H1 (cell line): ENCODE measurements around the gene SLC2A13. TPM values are rescaled to one million over a fixed set of nuclear protein-coding genes. Genes with fewer than 3 reads are reported as not detected.

Source experiments
- CTCF ChIA-PET: fragments of 300-600 bp; sonication (Branson Sonifier 250); formaldehyde crosslinking; loops from one replicate; lab custom pipeline; 2021; ENCODE audit not compliant: partially characterized antibody; lab: Charles Lee
- POLR2A ChIA-PET: fragments of 300-600 bp; sonication (Branson Sonifier 250); formaldehyde crosslinking; loops from one replicate; lab custom pipeline; 2021; ENCODE audit warnings: inconsistent platforms; ENCODE audit not compliant: partially characterized antibody; lab: Charles Lee
- DNase-seq, 2 experiments: peaks; one replicate each; pipeline versions ENCODE4 v3.0.0 to v3.0.0-alpha.2; 2010 to 2022; ENCODE audit warnings: low spot score in 2 of 2, low read depth in 1 of 2, mixed read lengths in 1 of 2
- FAIRE-seq: peaks from 2 replicates; lab custom pipeline; 2011; peaks lifted over from hg19 to GRCh38; lab: Jason Lieb, UNC
- H2AFZ ChIP-seq: 2 replicates; pipeline ENCODE4 v1.8.1; 2012; ENCODE audit warnings: low read length, inconsistent platforms
- H2AK5ac ChIP-seq: 2 replicates; pipeline ENCODE4 v1.6.1; 2013; ENCODE audit warnings: low read depth, low read length
- H2BK120ac ChIP-seq: replicated peaks from 2 replicates; pipeline ENCODE3; 2013; ENCODE audit warnings: low read depth, low read length, inconsistent platforms
- H2BK12ac ChIP-seq: 2 replicates; pipeline ENCODE4 v1.6.1; 2013; ENCODE audit warnings: low read depth, low read length
- H2BK15ac ChIP-seq: 2 replicates; pipeline ENCODE4 v1.6.1; 2013; ENCODE audit warnings: low read length
- H2BK20ac ChIP-seq: 2 replicates; pipeline ENCODE4 v1.6.1; 2013; ENCODE audit warnings: low read length
- H2BK5ac ChIP-seq: 2 replicates; pipeline ENCODE4 v1.6.1; 2013; ENCODE audit warnings: low read depth, low read length
- H3K14ac ChIP-seq: 2 replicates; pipeline ENCODE4 v1.6.1; 2013; ENCODE audit warnings: inconsistent platforms; ENCODE audit not compliant: insufficient read length
- H3K18ac ChIP-seq: 2 replicates; pipeline ENCODE4 v1.6.1; 2013; ENCODE audit warnings: low read length; ENCODE audit errors: extremely low read depth
- H3K23ac ChIP-seq: 2 replicates; pipeline ENCODE4 v1.6.1; 2013; ENCODE audit warnings: inconsistent platforms; ENCODE audit not compliant: insufficient read length
- H3K23me2 ChIP-seq: 2 replicates; pipeline ENCODE4 v1.6.1; 2013; ENCODE audit warnings: low read depth, low read length
- H3K27ac ChIP-seq: 2 replicates; pipeline ENCODE4 v1.6.1; 2011; ENCODE audit warnings: low read depth, low read length, inconsistent platforms
- H3K27me3 ChIP-seq, 4 experiments: replicated peaks in 1 of 4; 1 replicate in 1 of 4; 2 replicates in 3 of 4; pipeline versions ENCODE4 v1.6.1 to v1.8.1; 2011 to 2013; ENCODE audit warnings: low read length in 3 of 4, mild to moderate bottlenecking in 3 of 4, inconsistent platforms in 2 of 4, mixed read lengths in 2 of 4, moderate library complexity in 1 of 4; ENCODE audit not compliant: control insufficient read depth in 3 of 4, insufficient read depth in 3 of 4; ENCODE audit errors: extremely low read depth in 1 of 4
- H3K36me3 ChIP-seq, 4 experiments: 2 replicates each; pipeline versions ENCODE4 v1.6.1 to v1.8.1; 2011 to 2013; ENCODE audit warnings: mild to moderate bottlenecking in 4 of 4, low read length in 3 of 4, moderate library complexity in 2 of 4, control low read depth in 1 of 4, inconsistent platforms in 1 of 4; ENCODE audit not compliant: insufficient read depth in 4 of 4, control insufficient read depth in 2 of 4
- H3K4ac ChIP-seq: replicated peaks from 2 replicates; pipeline ENCODE3; 2013; ENCODE audit warnings: low read length, low read depth, mixed read lengths, inconsistent platforms; ENCODE audit not compliant: insufficient read length
- H3K4me1 ChIP-seq, 4 experiments: replicated peaks in 1 of 4; 1 replicate in 1 of 4; 2 replicates in 3 of 4; pipeline versions ENCODE4 v1.6.1 to v1.8.1; 2011 to 2013; ENCODE audit warnings: low read length in 3 of 4, inconsistent platforms in 2 of 4, mixed read lengths in 1 of 4; ENCODE audit not compliant: insufficient read depth in 4 of 4, control insufficient read depth in 3 of 4
- H3K4me2 ChIP-seq, 2 experiments: 2 replicates each; pipeline versions ENCODE4 v1.6.1 to v1.8.1; 2011 to 2013; ENCODE audit warnings: low read depth in 2 of 2, low read length in 2 of 2, control low read depth in 1 of 2, inconsistent platforms in 1 of 2, mild to moderate bottlenecking in 1 of 2; ENCODE audit not compliant: insufficient read depth in 1 of 2
- H3K4me3 ChIP-seq, 4 experiments: fragments of 200-600, 300-600 bp in 1 of 4; sonication (generic), shearing (Covaris generic), sonication (Bioruptor Twin) in 1 of 4; 2 replicates each; pipeline versions ENCODE4 v1.5.1 to v1.8.1; 2011 to 2016; ENCODE audit warnings: low read length in 4 of 4, low read depth in 3 of 4, control low read depth in 2 of 4, inconsistent platforms in 2 of 4, mild to moderate bottlenecking in 2 of 4, mixed read lengths in 1 of 4, moderate library complexity in 1 of 4; ENCODE audit not compliant: insufficient read depth in 2 of 4; ENCODE audit errors: extremely low read depth in 1 of 4
- H3K56ac ChIP-seq: replicated peaks from 2 replicates; pipeline ENCODE3; 2013; ENCODE audit warnings: low read depth, mild to moderate bottlenecking, mixed read lengths, low read length, inconsistent platforms; ENCODE audit not compliant: insufficient read length
- H3K79me1 ChIP-seq: 2 replicates; pipeline ENCODE4 v1.6.1; 2013; ENCODE audit warnings: low read depth, low read length, control low read depth
- H3K79me2 ChIP-seq, 2 experiments: 2 replicates each; pipeline versions ENCODE4 v1.6.1 to v1.8.1; 2012 to 2013; ENCODE audit warnings: low read length in 2 of 2, mild to moderate bottlenecking in 2 of 2, inconsistent platforms in 1 of 2; ENCODE audit not compliant: insufficient read depth in 2 of 2, control insufficient read depth in 1 of 2
- H3K9ac ChIP-seq, 4 experiments: replicated peaks in 1 of 4; 1 replicate in 1 of 4; 2 replicates in 3 of 4; pipeline versions ENCODE4 v1.6.1 to v1.8.1; 2011 to 2013; ENCODE audit warnings: low read depth in 3 of 4, low read length in 3 of 4, control low read depth in 2 of 4, mild to moderate bottlenecking in 2 of 4, moderate library complexity in 2 of 4, inconsistent platforms in 1 of 4; ENCODE audit errors: extremely low read depth in 1 of 4
- H3K9me3 ChIP-seq, 2 experiments: 2 replicates each; pipeline versions ENCODE4 v1.6.1 to v1.8.1; 2012 to 2013; ENCODE audit warnings: mild to moderate bottlenecking in 2 of 2, moderate library complexity in 2 of 2, control low read depth in 1 of 2, inconsistent platforms in 1 of 2, low read depth in 1 of 2, low read length in 1 of 2, mixed read lengths in 1 of 2; ENCODE audit not compliant: insufficient read depth in 2 of 2
- H4K20me1 ChIP-seq, 2 experiments: replicated peaks in 1 of 2; 2 replicates each; pipeline versions ENCODE3 to v1.8.1; 2011 to 2013; ENCODE audit warnings: inconsistent platforms in 2 of 2, low read length in 2 of 2, mild to moderate bottlenecking in 1 of 2; ENCODE audit not compliant: insufficient read depth in 2 of 2, control insufficient read depth in 1 of 2
- H4K5ac ChIP-seq: 2 replicates; pipeline ENCODE4 v1.6.1; 2013; ENCODE audit warnings: low read length, low read depth, mixed read lengths, inconsistent platforms; ENCODE audit not compliant: insufficient read length
- H4K8ac ChIP-seq: 2 replicates; pipeline ENCODE4 v1.8.0; 2013; ENCODE audit warnings: mild to moderate bottlenecking, moderate library complexity, low read length, inconsistent platforms; ENCODE audit not compliant: insufficient read depth; ENCODE audit errors: extremely low read depth
- H4K91ac ChIP-seq: replicated peaks from 2 replicates; pipeline ENCODE3; 2013; ENCODE audit warnings: low read length, mixed read lengths, inconsistent platforms; ENCODE audit not compliant: insufficient read length
- EZH2 ChIP-seq: fragments of 200-600 bp; sonication (generic); IDR thresholded peaks from 2 replicates; pipeline ENCODE4 v1.7.1; 2012; ENCODE audit warnings: low read depth, mild to moderate bottlenecking, moderate library complexity, low read length, inconsistent platforms; ENCODE audit not compliant: severe bottlenecking
- HDAC2 ChIP-seq, 2 experiments: fragments of 300-600 bp in 1 of 2; sonication (generic) in 1 of 2; IDR thresholded peaks; 2 replicates each; pipeline ENCODE4 v1.6.1; 2011 to 2012; ENCODE audit warnings: low read depth in 2 of 2, low read length in 2 of 2, mild to moderate bottlenecking in 2 of 2, moderate library complexity in 2 of 2, borderline replicate concordance in 1 of 2, inconsistent platforms in 1 of 2
- KDM4A ChIP-seq: IDR thresholded peaks from one replicate; pipeline ENCODE4 v1.7.1; 2012; ENCODE audit warnings: low read depth, mild to moderate bottlenecking, moderate library complexity, low read length, inconsistent platforms; ENCODE audit not compliant: severe bottlenecking
- NANOG ChIP-seq: IDR thresholded peaks from 2 replicates; pipeline ENCODE4 v1.6.1; 2011; ENCODE audit warnings: low read length, low read depth, mild to moderate bottlenecking, inconsistent platforms; ENCODE audit not compliant: insufficient read depth, poor library complexity, severe bottlenecking
- PHF8 ChIP-seq: fragments of 200-600 bp; sonication (generic); conservative IDR thresholded peaks from 2 replicates; pipeline ENCODE4 v1.7.1; 2012; ENCODE audit warnings: low read depth, mild to moderate bottlenecking, inconsistent platforms, low read length, moderate library complexity
- SIN3A ChIP-seq, 2 experiments: IDR thresholded peaks in 1 of 2; conservative IDR thresholded peaks in 1 of 2; 2 replicates each; pipeline ENCODE4 v1.6.1; 2011 to 2012; ENCODE audit warnings: low read length in 2 of 2, improper control_type of control experiment in 1 of 2, low read depth in 1 of 2, mild to moderate bottlenecking in 1 of 2
- SRF ChIP-seq: IDR thresholded peaks from 2 replicates; pipeline ENCODE4 v1.6.1; 2011; ENCODE audit warnings: mild to moderate bottlenecking, low read depth, low read length, moderate library complexity
- ZNF274 ChIP-seq: IDR thresholded peaks from 2 replicates; pipeline ENCODE4 v1.7.0; 2012; ENCODE audit warnings: low read length, borderline replicate concordance; ENCODE audit errors: extremely low read depth
- WGBS, 2 experiments: shearing (Covaris generic) in 1 of 2; methylation state at CpG; one replicate each; pipeline versions ENCODE4 v1.1.6 to v1.1.7; 2013 to 2015; ENCODE audit warnings: low lambda C conversion rate in 2 of 2, mixed read lengths in 2 of 2, inconsistent platforms in 1 of 2, low coverage in 1 of 2, missing lambda C conversion rate in 1 of 2; ENCODE audit not compliant: insufficient replicate concordance in 2 of 2, insufficient coverage in 1 of 2, insufficient read length in 1 of 2; ENCODE audit errors: extremely low coverage in 1 of 2, missing lambda C conversion rate in 1 of 2; 5-methylcytosine and 5-hydroxymethylcytosine counted together
- polyA plus RNA-seq, 7 experiments: library from polyadenylated mRNA; depleted of rRNA in 3 of 7; stranded (reverse) in 5 of 7; unstranded in 2 of 7; fragments of >200 nt in 5 of 7; fragments of 200-250 nt in 2 of 7; gene quantifications; 1 replicate in 5 of 7; 2 replicates in 1 of 7; 4 replicates in 1 of 7; pipeline versions ENCODE4 v1.2.1 to v1.2.3, GENCODE V29; 2011 to 2013; ENCODE audit warnings: missing spikeins in 2 of 7, mixed read lengths in 2 of 7
- total RNA-seq: library from RNA; stranded (reverse); fragmentation: NEBNext Ultra II Directional; extraction: Animal tissue kit (Norgen Biotek cat#: 25700); gene quantifications from 2 replicates; pipeline ENCODE4 v1.2.1, GENCODE V29; 2021
- TF ChIP-seq, protein P1 (sequence below): IDR thresholded peaks from 2 replicates; pipeline ENCODE4 v1.6.1; 2012; ENCODE audit warnings: low read length, inconsistent platforms

The SLC2A13 gene
- total and polyA plus RNA-seq, 2 of the 8 experiments (the other 6 are each of a cell fraction or from before 2014, with no cell fraction given): 2.8 to 9.6 TPM

DNA sequence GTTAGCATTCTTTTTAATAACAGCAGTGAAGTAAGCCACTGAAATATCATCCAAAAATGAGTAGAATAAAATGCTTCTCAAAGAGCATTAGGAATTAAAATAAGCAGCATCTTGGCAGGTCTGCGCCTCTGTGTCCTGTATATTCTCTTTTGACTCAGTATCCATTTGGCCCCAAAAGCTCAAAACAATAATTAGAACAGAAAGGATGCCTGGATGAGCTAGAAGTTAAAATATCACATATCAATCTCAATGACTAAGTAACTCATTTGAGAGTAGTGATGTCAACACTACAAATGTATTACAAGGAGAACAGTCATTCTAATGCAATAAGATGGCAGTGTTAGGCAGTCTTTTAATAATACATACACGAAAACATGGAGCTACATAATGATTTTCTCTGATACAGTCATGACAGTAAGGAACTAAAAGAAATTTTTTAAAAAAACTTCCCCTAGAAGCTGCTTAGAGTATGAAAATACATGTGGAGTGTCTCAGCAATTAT lies 325.4 kb downstream of the SLC2A13 start:
- DNase-seq: no peak
- CTCF ChIA-PET: interaction anchor here (1.6 kb wide), 1 partner anchor 15 kb away, joined by 3 read pairs; no protein-coding TSS in a partner anchor
- TF ChIP-seq NANOG: no peak
- TF ChIP-seq ZNF274: no peak
- no peak for TF ChIP-seq SRF
- no peak for TF ChIP-seq KDM4A
- TF ChIP-seq SIN3A (conservative IDR thresholded peaks at IDR 0.05 in 1 of 2, IDR thresholded peaks at IDR 0.05 in 1 of 2; ENCODE audit: low read depth in 1 of 2, low read length in 2 of 2): no peak
- no peak for TF ChIP-seq EZH2
- no peak for TF ChIP-seq PHF8
- TF ChIP-seq HDAC2 (IDR thresholded peaks at IDR 0.05; ENCODE audit: borderline replicate concordance in 1 of 2, low read depth in 2 of 2, low read length in 2 of 2): no peak
- TF ChIP-seq, protein P1, sequence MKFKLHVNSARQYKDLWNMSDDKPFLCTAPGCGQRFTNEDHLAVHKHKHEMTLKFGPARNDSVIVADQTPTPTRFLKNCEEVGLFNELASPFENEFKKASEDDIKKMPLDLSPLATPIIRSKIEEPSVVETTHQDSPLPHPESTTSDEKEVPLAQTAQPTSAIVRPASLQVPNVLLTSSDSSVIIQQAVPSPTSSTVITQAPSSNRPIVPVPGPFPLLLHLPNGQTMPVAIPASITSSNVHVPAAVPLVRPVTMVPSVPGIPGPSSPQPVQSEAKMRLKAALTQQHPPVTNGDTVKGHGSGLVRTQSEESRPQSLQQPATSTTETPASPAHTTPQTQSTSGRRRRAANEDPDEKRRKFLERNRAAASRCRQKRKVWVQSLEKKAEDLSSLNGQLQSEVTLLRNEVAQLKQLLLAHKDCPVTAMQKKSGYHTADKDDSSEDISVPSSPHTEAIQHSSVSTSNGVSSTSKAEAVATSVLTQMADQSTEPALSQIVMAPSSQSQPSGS: no peak
- TF ChIP-seq, all 59 proteins: peak for 0
- Histone ChIP-seq H2BK12ac (no peak overlapping the region), H4K91ac (no peak overlapping the region), H3K36me3 (no peaks in the 10 kb centered on the region; a peak in 1 of 8 replicates), H3K27me3 (no peaks in the 10 kb centered on the region), H3K79me1 (no peaks in the 10 kb centered on the region), H3K56ac (no peak overlapping the region), H3K14ac (no peak overlapping the region), H2BK120ac (no peak overlapping the region), H3K4me2 (no peak overlapping the region), H2AFZ (no peak overlapping the region), H2BK15ac (no peak overlapping the region), H4K20me1 (no peaks in the 10 kb centered on the region), H2AK5ac (no peak overlapping the region), H3K23ac (no peak overlapping the region), H3K4ac (no peak overlapping the region), H3K79me2 (no peaks in the 10 kb centered on the region), H3K27ac (no peak overlapping the region), H3K9ac (no peak overlapping the region), H2BK5ac (no peak overlapping the region), H3K18ac (no peak overlapping the region), H3K4me3 (no peak overlapping the region), H3K4me1 (no peaks in the 10 kb centered on the region), H3K23me2 (no peaks in the 10 kb centered on the region), H4K5ac (no peak overlapping the region), H2BK20ac (no peak overlapping the region), H4K8ac (no peak overlapping the region), H3K9me3 (no peaks in the 10 kb centered on the region)
- 86% methylated on average over 2 of the region's 2 CpGs; no CpG with 5 or more reads in 1 of the 2 experiments for WGBS, 2 experiments
- no peak for FAIRE-seq
- POLR2A ChIA-PET: no interaction called here
